Coronary artery (tissue), 2 donors: ENCODE results near the gene GLS.
A peak's percentile ranks its signal among the peaks of the same experiment; 100 is the strongest.

ENCODE experiments used
- DNase-seq: peaks from one replicate; pipeline ENCODE4 v3.0.0-alpha.2; 2017; ENCODE audit warnings: low spot score
- H3K27ac ChIP-seq, 2 donors: fragments of 200-600 bp; sonication (generic); one replicate each; pipeline ENCODE4 v1.5.1; 2016 to 2019
- H3K4me3 ChIP-seq: fragments of 200-600 bp; sonication (generic); 2 replicates; pipeline ENCODE4 v1.5.1; 2016; ENCODE audit warnings: mild to moderate bottlenecking, moderate library complexity
- CTCF ChIP-seq: fragments of 200-600 bp; sonication (generic); IDR thresholded peaks from one replicate; pipeline ENCODE4 v1.5.1; 2019; ENCODE audit warnings: antibody characterized with exemption

GLS gene

GRCh38 chr2:190976521-190976920 is 95.9 kb downstream of the GLS start:
- Histone ChIP-seq H3K27ac (no peak overlapping the region), H3K4me3 (no peak overlapping the region)
- TF ChIP-seq CTCF = no peak
- DNase-seq = no peak

- H3K27ac ChIP-seq = no peak overlapping the region
- DNase-seq = no peak
- no peak overlapping the region for H3K4me3 ChIP-seq
- TF ChIP-seq CTCF = no peak
Observed at GRCh38 chr2:190977505-190977904, 96.9 kb downstream of the GLS start.

GRCh38 chr2:190978389-190979053 is 97.9 kb downstream of the GLS start:
- DNase-seq = no peak
- no peak overlapping the region for H3K27ac ChIP-seq
- no peak for TF ChIP-seq CTCF
- no peak overlapping the region for H3K4me3 ChIP-seq

- peak overlapping the region; percentile 23 to 47 for H3K27ac ChIP-seq
- no peak for TF ChIP-seq CTCF
- DNase-seq = peak; percentile 79
- H3K4me3 ChIP-seq = peak overlapping the region; percentile 23
Observed at GRCh38 chr2:190979906-190980629, 99.4 kb downstream of the GLS start.

GRCh38 chr2:190980630-190981209 is 100.1 kb downstream of the GLS start:
- DNase-seq = no peak
- peak overlapping the region; percentile 23 for H3K4me3 ChIP-seq
- TF ChIP-seq CTCF = no peak
- H3K27ac ChIP-seq = peak overlapping the region; percentile 23 to 47

GRCh38 chr2:190981333-190981732 is 100.7 kb downstream of the GLS start:
- Histone ChIP-seq H3K27ac (no peak overlapping the region), H3K4me3 (no peak overlapping the region)
- TF ChIP-seq CTCF = no peak
- no peak for DNase-seq
